Neural cell (in vitro differentiated cells): ENCODE results near the gene PDGFA.

Experiments used
- EP300 ChIP-seq: fragments of 450-650 bp; conservative IDR thresholded peaks from 2 replicates; pipeline ENCODE4 v1.6.1; 2014; ENCODE audit warnings: antibody characterized with exemption, mild to moderate bottlenecking, moderate library complexity; ENCODE audit not compliant: poor library complexity, severe bottlenecking
- EZH2 ChIP-seq: fragments of 200-600, 300-800 bp; shearing (Covaris generic), sonication (generic); IDR thresholded peaks from 2 replicates; pipeline ENCODE4 v1.6.1; 2014; ENCODE audit warnings: antibody characterized with exemption, low read length, borderline replicate concordance, mild to moderate bottlenecking; ENCODE audit not compliant: insufficient read depth, poor library complexity, severe bottlenecking
- RAD21 ChIP-seq: fragments of 450-650 bp; conservative IDR thresholded peaks from 2 replicates; pipeline ENCODE4 v1.6.1; 2014; ENCODE audit warnings: antibody characterized with exemption, mild to moderate bottlenecking, moderate library complexity
- SMC3 ChIP-seq: fragments of 450-650 bp; conservative IDR thresholded peaks from 2 replicates; pipeline ENCODE4 v1.6.1; 2014; ENCODE audit warnings: antibody characterized with exemption, mild to moderate bottlenecking, moderate library complexity; ENCODE audit not compliant: poor library complexity
- TAF1 ChIP-seq: IDR thresholded peaks from 2 replicates; pipeline ENCODE4 v1.6.1; 2012; ENCODE audit warnings: low read depth
- TF ChIP-seq, protein P1 (sequence below): fragments of 450-650 bp; IDR thresholded peaks from 2 replicates; pipeline ENCODE4 v1.5.1; 2014; ENCODE audit warnings: antibody characterized with exemption, mild to moderate bottlenecking, moderate library complexity; ENCODE audit not compliant: poor library complexity, severe bottlenecking

DNA sequence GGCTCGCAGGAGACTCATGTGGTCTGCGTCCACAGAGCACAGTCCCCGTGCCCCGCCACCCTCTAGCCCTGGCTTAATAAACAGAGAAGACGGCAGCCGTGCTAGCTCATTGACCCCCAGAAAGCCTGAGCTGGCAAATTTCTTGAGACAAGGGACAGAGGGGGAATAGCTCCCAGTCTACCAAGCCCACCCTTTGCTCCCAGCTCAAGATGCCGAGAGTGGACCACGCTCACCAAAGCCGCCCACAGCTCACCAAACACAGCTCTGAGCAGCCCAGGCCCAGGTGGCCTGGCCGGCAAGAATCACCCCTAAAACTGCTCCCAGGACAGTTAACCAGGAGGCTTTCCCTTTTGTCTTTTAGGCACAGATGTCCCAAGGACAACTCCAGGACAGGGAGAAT is 5.4 kb downstream of the PDGFA start:
- TF ChIP-seq, protein P1, sequence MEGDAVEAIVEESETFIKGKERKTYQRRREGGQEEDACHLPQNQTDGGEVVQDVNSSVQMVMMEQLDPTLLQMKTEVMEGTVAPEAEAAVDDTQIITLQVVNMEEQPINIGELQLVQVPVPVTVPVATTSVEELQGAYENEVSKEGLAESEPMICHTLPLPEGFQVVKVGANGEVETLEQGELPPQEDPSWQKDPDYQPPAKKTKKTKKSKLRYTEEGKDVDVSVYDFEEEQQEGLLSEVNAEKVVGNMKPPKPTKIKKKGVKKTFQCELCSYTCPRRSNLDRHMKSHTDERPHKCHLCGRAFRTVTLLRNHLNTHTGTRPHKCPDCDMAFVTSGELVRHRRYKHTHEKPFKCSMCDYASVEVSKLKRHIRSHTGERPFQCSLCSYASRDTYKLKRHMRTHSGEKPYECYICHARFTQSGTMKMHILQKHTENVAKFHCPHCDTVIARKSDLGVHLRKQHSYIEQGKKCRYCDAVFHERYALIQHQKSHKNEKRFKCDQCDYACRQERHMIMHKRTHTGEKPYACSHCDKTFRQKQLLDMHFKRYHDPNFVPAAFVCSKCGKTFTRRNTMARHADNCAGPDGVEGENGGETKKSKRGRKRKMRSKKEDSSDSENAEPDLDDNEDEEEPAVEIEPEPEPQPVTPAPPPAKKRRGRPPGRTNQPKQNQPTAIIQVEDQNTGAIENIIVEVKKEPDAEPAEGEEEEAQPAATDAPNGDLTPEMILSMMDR = no peak
- TF ChIP-seq RAD21 (no peak), TAF1 (no peak), SMC3 (no peak), EZH2 (no peak), EP300 (no peak)
